ENCODE measurements around the gene PBRM1. TPM values are rescaled to one million over a fixed set of nuclear protein-coding genes. Genes with fewer than 3 reads are reported as not detected.
A peak's percentile ranks its signal among the peaks of the same experiment; 100 is the strongest.

The PBRM1 gene
- polyA plus RNA-seq, 3 donors, result 26.1 to 72.9 (median 38.0) TPM

DNA sequence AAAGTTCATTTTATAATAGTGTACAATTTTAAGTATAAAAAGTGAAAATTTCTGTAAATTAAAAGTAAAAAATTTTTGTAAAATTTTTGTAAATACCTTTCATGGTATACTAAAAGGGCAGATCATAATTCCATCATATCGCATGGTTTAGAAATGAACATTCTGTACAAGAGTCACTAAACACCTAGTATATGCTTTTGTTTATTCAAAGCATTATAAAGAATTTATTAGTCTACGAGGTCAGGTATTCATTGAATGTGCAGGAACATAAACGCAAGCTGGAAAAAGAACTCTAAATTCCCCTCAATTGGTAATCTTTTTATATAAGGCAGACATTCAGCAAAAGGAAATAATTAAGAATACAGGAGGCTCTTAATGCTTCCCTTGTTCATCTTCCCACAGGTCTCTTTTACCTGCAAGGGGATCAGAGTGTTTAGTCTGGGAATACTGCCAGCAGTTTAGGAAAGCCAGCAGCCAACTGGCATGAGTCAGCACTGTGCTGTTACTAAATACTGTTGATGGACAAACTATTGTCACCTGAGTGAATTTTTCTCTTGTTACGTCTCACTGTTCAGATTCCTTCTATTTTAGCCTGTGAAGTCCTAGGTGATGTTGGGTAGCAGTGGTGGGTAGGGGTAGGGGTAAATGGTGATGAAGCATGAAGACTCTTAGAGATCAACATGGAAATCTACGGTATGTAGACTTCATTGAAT is 79.2 kb downstream of the PBRM1 start:
- Mint-ChIP-seq H3K27ac (peak overlapping the region in 2 of 7 donors; percentile 31 to 60), H3K27me3 (ENCODE audit: low read depth in 3 of 3) (no peaks in the 10 kb centered on the region), H3K4me3 (no peak overlapping the region), H3K9me3 (peaks cover 3 to 11% (median 7%) of the 10 kb centered on the region in 7 donors), H3K36me3 (peaks cover 86 to 97% of the 10 kb centered on the region in 2 donors), H3K4me1 (peaks cover 1% of the 10 kb centered on the region)
- Histone ChIP-seq H3K36me3 (replicated peaks in 1 of 2; ENCODE audit: control insufficient read depth in 1 of 2, insufficient read depth in 2 of 2, low read length in 2 of 2) (peaks cover 91 to 98% of the 10 kb centered on the region in 2 donors), H3K4me1 (ENCODE audit: control insufficient read depth in 1 of 2, insufficient read depth in 2 of 2, low read length in 2 of 2) (no peaks in the 10 kb centered on the region), H3K27ac (ENCODE audit: low read depth in 1 of 2, low read length in 2 of 2) (no peak overlapping the region), H3K9ac (ENCODE audit: insufficient read depth, low read length, poor library complexity, severe bottlenecking) (no peak overlapping the region), H3K4me2 (replicated peaks; ENCODE audit: extremely low read depth, low read length, poor library complexity, severe bottlenecking) (no peak overlapping the region), H3K4me3 (replicated peaks in 1 of 3; ENCODE audit: low read depth in 2 of 3, low read length in 3 of 3) (no peak overlapping the region), H4K20me1 (ENCODE audit: insufficient read depth, low read length) (peaks cover 37% of the 10 kb centered on the region), H3K79me2 (ENCODE audit: insufficient read depth, low read length) (peaks cover 17% of the 10 kb centered on the region), H3K27me3 (ENCODE audit: control insufficient read depth in 2 of 2, insufficient read depth in 2 of 2, low read length in 2 of 2) (no peaks in the 10 kb centered on the region), H3K9me3 (replicated peaks in 1 of 2; ENCODE audit: control insufficient read depth in 1 of 2, insufficient read depth in 1 of 2, low read length in 2 of 2) (peaks cover 4 to 11% of the 10 kb centered on the region in 2 donors), H2AFZ (ENCODE audit: insufficient read depth, low read depth, low read length, poor library complexity, severe bottlenecking) (no peak overlapping the region)
- TF ChIP-seq, protein P1, sequence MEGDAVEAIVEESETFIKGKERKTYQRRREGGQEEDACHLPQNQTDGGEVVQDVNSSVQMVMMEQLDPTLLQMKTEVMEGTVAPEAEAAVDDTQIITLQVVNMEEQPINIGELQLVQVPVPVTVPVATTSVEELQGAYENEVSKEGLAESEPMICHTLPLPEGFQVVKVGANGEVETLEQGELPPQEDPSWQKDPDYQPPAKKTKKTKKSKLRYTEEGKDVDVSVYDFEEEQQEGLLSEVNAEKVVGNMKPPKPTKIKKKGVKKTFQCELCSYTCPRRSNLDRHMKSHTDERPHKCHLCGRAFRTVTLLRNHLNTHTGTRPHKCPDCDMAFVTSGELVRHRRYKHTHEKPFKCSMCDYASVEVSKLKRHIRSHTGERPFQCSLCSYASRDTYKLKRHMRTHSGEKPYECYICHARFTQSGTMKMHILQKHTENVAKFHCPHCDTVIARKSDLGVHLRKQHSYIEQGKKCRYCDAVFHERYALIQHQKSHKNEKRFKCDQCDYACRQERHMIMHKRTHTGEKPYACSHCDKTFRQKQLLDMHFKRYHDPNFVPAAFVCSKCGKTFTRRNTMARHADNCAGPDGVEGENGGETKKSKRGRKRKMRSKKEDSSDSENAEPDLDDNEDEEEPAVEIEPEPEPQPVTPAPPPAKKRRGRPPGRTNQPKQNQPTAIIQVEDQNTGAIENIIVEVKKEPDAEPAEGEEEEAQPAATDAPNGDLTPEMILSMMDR (IDR thresholded peaks at IDR 0.05), result no peak
- intact Hi-C loops (cut with micrococcal nuclease), result no loop called here
- WGBS (ENCODE audit: insufficient coverage), result 83% methylated on average over 1 of the region's 5 CpGs
- no peak for DNase-seq

DNA sequence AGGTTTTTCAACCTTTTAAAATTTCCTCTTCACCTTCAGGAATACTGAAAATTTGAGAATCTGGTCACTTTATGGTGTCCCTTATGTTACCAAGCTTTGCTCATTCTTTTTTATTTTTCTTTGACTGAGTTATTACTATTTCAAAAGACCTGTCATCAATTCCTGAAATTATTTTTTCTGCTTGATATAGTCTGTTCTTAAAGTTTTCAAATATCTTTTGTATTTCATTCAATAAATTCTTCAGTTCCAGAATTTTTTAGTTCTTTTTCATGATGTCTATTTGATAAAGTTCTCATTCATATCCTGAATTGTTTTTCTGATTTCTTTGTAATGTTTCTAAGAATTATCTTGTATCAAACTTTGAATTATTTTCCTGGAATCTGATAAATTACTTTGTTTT is 85.5 kb downstream of the PBRM1 start:
- H3K4me3 ChIP-seq (replicated peaks in 1 of 3; ENCODE audit: low read depth in 2 of 3, low read length in 3 of 3), result no peak overlapping the region
- peaks cover 7% of the 10 kb centered on the region for H3K79me2 ChIP-seq (ENCODE audit: insufficient read depth, low read length)
- H3K9me3 ChIP-seq (replicated peaks in 1 of 2; ENCODE audit: control insufficient read depth in 1 of 2, insufficient read depth in 1 of 2, low read length in 2 of 2), result peaks cover 18 to 26% of the 10 kb centered on the region in 2 donors
- peaks cover 53 to 85% of the 10 kb centered on the region in 2 donors for H3K36me3 ChIP-seq (replicated peaks in 1 of 2; ENCODE audit: control insufficient read depth in 1 of 2, insufficient read depth in 2 of 2, low read length in 2 of 2)
- Mint-ChIP-seq H3K4me1 (peaks cover 12% of the 10 kb centered on the region), H3K27ac (no peak overlapping the region), H3K4me3 (no peak overlapping the region), H3K27me3 (ENCODE audit: low read depth in 3 of 3) (no peaks in the 10 kb centered on the region), H3K9me3 (peaks cover 15 to 24% (median 21%) of the 10 kb centered on the region in 7 donors), H3K36me3 (peaks cover 76 to 90% of the 10 kb centered on the region in 2 donors)
- H3K4me2 ChIP-seq (replicated peaks; ENCODE audit: extremely low read depth, low read length, poor library complexity, severe bottlenecking), result no peak overlapping the region
- peaks cover 17% of the 10 kb centered on the region for H4K20me1 ChIP-seq (ENCODE audit: insufficient read depth, low read length)
- DNase-seq, result no peak
- no peaks in the 10 kb centered on the region for H3K27me3 ChIP-seq (ENCODE audit: control insufficient read depth in 2 of 2, insufficient read depth in 2 of 2, low read length in 2 of 2)
- no peaks in the 10 kb centered on the region for H3K4me1 ChIP-seq (ENCODE audit: control insufficient read depth in 1 of 2, insufficient read depth in 2 of 2, low read length in 2 of 2)
- TF ChIP-seq, protein P1 (IDR thresholded peaks at IDR 0.05), result no peak
- H3K27ac ChIP-seq (ENCODE audit: low read depth in 1 of 2, low read length in 2 of 2), result no peak overlapping the region
- H2AFZ ChIP-seq (ENCODE audit: insufficient read depth, low read depth, low read length, poor library complexity, severe bottlenecking), result no peak overlapping the region
- intact Hi-C loops (cut with micrococcal nuclease), result no loop called here
- H3K9ac ChIP-seq (ENCODE audit: insufficient read depth, low read length, poor library complexity, severe bottlenecking), result no peak overlapping the region
